Measurements from ENCODE around the gene TBL1X.
"Not testable (repeated sequence)": the region's sequence is repeated elsewhere in the genome, so short reads cannot be mapped to it uniquely, and the experiment has no call there.

Gene TBL1X

DNA sequence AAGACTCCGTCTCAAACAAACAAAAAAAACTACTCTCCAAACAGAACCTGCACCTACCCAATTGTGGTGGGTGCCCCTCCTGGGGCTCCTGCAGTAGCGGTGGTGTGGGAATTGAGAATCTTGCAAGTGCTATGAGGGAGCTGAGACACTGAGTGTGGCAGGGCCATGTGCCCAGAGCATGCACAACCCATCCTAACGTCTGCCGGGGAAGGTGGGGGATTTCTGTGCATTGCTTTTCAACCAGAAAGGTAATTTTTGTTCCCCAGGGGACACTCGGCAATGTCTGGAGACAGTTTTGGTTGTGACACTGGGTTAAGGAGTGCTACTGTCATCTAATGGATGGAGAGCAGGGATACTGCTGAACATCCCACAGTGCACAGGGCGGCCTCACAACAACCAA is 35.7 kb downstream of the TBL1X start:
- no peak for DNase-seq

DNA sequence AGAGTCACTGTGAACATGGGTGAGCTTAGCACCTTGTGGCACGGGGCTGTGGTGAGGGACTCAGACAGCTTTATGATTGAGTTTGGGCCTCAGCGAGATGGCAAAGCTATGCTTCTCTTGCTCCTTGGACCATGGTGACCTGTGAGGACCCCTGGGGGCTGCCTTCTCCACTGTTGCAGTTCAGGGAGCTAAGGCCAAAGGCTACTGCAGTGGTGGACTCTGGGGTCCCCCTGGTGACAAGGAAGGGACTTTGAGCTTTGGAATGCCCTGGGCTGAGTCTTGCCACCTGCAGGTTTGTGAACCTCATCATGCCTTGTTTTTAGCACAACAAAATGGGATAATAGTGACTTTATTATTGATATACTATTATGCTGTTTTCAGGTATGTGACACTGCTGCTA is 36.5 kb downstream of the TBL1X start:
- no peak for DNase-seq

DNA sequence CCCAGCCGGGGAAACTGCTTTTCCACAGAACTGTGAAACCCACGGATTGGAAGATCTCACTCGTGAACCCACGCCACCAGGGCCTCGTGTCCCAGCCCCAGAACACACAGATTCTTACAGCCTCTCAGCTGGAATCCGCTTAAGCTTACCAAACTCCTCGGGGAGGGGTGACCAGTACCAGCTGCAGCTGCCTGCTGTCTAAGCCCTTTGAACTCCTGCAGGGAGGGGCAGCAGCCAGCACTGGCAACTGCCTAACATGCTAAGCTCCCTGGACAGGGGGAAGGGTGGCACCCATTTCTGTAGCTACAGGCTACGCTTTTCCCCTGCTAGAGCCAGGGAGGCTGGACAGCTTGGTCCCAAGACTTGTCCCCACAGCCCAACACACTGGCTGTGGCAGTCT is 38.4 kb downstream of the TBL1X start:
- no peak for DNase-seq

DNA sequence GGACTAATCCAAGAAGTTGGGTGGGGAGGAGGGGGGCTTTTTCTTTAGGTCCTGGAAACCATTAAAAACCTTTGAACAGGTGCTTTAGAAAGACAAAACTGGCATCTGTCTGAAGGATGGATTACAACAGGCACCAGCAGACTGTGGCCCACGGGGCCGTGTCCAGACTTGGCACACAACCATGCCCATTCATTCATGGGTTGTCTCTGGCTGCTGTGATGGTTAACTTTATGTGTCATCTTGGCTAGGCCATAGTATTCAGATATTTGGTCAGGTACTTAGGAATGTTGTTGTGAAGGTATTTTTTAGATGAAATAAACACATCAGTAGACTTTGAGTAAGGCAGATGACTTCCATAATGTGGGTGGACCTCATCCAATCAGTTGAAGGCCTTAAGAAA is 45.5 kb downstream of the TBL1X start:
- DNase-seq: no peak

DNA sequence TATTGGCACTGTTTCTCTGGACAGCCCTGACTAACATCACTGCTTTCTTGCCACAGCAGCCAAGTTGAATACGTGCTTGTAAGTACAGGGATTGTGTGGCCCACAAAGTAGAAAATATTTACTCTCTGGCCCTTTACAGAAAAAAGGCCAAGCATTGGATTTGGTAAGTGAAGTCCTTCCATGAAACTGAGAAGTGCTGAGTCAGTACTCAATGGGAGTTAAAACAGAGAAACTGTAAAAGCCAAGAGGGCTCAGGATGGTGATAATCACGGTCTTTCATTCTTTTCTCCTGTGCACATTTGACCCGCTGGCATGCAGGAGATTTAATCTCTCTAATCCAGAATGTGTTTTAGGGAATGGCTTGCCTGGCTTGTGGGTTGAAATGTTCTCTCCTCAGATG is 46.1 kb downstream of the TBL1X start:
- no peak for DNase-seq

DNA sequence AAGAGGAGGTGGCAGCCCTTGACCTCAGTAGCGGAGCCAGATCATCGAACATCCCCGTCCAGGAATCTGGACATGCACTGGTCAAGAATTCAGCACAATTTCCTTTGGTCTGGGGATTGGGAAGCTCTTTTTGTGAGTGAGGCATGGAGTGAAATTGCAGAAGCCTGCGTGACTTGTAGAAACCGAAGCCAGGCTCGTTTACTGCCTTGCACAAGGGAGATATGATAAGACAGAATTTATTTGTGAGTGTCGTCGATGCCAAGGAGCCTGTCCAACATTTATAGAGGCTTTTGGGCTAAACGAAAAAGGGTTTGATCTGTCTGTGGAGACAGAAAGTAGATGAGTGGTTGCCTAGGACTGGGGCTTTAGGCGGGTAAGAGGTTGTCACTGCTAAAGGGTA is 50.6 kb downstream of the TBL1X start:
- no peak for DNase-seq

DNA sequence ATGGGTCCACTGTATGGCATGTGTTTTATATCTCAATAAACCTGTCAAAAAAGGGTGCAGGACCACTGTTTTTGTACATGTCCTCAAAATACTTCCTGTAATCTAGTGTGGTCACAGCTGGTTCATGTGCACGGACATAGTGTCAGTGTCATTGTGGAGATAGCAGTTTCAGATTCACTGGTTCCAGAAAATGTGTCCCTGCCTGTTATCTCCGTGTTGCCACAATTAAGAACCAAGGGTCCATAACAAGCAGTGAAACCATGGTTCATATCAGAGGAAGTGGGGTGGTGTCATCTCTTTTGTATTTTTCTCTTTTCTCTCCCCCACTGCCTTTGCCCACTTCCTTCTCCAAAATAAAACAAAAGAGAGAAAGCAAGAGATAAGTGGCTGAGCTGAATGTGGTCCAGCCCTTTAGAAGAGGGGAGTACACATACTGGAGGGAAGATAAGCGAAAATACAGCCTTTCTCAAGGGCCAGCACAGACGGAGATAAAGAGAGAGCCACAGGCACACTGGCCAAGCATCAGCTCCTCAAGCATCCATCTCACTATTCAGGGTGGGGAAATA is 51.2 kb downstream of the TBL1X start:
- no peak for DNase-seq

DNA sequence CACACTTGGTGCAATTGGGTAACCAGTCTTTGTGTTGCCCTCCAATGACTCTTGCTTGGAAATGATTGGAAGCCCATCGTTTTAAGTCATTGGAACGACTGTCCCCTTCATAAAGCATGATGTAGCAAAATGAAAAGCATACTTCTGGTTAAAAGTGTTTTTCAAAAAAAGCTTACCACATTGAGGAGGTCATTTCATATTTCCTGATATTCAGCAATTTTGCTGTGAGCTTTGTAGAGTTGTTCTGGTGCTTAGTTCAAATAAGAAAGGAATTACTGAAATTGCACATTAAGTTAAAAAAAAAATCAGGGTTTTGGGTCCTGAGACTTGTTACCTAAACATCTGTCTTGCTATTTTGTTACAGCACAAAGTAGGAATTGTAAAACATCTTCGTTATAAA is 51.8 kb downstream of the TBL1X start:
- DNase-seq: no peak

DNA sequence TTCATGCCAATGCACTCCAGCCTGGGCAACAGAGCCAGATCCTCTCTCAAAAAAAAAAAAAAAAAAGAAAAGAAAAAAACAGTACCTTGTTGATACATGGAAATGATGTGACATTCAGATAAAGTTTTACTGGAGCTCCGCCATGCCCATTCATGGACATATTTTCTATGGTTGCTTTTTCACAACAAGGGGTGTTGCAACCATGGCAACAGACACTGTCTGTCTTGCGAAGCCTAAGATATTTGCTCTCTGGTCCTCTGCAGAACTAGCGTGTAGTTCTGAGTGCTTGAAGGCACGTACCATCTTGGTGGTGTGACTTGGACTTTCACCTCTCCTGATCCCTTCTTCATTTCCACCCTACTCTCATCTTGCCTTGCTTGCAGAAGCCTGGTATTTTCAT is 53.2 kb downstream of the TBL1X start:
- no peak for DNase-seq

DNA sequence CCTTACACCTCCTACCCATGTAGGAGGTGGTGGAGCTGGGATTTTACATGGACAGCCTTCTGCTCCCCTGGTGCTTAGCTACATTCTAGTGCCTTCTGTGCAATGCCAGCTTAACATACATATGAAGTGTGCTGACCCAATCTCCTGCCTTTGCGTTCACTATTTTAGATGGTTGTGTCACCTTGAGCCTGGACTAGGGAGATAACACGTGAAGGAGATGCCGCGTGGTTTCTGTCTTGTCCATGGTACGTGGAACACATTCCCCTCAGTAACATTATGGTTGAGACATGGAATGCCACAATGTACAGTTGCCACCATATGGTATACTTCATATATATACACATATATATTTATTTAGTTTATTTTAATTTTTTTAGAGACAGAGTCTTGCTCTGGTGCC is 54.0 kb downstream of the TBL1X start:
- no peak for DNase-seq

DNA sequence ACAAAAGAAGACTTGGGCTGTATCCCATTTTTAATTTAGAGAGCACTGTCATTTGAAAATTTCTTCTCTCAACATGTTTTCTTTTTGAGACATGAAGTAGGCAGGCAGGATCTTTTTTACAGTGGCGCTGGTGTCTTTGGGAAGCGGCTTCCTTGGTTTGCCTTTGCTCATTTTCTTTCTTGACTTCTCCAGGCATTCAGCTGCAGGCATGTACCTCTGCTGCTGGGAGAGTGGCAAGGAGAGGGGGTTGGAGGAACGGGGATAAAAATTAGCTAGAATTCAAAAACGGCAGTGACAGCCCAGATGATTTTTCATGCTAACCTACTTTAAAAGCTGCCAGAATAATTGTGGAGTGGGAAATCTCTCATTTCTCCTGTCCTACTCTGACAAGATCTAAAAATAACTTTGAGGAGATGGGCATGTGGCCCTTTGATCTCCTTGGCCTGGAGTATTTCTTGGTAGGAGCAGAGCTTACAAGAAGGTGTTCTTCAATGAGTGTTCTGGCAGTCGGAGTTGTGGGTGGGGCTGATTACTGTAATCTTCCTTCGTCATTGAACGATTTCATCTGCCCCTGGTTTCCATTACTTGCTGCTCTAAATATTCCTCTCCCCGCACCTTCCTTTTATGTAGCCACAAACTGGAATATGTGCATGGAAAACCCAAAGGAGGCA is 54.8 kb downstream of the TBL1X start:
- DNase-seq: no peak

DNA sequence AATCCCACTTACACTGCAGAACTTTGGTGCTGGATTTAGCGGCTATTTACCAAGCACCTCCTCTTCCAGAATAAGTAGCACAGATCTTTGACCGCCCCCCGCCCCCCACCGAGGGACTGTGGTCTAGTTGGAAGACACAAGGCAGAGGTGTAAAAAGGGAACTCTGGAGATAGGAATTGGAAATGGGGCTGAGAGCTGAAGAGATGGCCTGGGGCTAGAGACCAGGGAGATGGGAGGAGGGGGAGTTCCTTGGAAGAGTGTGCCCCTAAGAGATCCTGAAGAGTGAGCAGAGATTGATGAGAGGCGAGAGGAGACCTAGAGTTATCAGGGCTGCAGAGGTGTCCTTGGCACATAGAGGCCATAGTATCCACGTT is 55.3 kb downstream of the TBL1X start:
- DNase-seq: no peak

DNA sequence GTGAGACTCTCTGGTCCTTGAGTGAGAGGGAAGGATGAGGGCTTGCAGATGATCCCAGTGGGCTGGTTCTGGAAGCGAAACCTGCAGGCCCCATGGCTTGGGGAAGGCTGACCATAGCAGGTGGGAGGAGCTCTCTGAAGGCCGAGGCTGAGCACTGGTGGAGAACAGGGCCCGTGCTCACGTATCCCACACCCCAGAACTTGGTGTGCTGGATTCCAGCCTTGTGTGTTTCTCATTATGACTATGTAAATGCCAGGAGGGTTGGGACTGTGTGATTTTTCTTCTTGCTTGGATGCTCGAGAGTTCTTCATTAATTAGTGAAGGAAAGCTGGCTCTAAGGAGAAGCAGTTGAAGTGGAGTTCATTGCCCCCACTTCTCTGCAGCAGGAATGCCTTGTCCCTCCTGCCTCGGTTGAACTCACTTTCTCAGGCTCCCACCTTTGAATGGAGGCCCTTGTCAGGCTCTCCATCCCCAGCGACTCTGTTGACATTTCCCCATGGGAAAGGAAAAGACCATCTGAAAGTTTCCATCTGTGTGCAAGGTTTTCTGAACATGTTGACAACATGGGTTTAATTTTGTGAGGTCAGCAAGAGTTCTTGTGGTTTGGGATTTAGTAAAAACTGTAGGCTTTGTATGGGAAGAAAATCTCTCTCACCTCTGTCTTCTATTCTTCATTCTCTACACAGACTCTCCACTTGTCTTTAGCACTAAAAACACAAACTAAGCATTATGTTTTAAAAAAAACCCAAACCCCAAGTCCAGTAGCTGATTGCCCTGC is 57.7 kb downstream of the TBL1X start:
- DNase-seq: no peak

DNA sequence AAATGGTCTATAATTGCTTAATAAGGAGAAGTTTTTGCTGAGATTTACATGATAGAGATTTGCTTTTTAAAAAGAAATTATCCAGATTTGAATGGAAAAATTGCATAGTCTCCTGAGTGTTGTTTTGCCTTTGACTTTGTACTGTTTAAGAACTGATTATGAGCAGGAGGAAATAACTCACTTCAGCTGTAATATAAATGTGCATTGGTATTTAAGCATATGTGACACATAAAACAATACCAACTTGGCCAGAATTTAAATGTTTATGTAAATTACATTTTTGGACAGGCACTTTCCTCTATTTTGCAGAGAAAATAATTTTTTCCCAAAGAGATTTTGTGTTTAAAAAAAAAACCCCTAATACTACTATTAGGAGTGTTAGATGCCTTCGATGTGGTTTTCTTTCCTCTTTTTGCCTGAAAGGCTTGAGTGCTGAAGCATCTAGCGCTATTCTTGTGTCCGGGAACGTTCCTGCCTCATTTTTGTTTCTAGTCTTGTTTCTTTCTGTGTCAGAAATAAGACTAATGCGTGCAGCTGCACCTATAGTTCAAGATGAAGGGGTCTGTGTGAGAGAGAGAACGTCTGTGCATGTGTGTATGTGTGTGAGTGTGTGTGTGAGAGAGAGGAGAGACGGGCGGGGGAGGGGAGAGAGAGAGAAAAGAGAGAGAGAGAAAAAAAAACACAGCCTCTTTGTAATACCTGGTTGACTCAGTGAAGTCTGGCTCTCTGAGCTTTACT is 60.8 kb downstream of the TBL1X start:
- DNase-seq: no peak

DNA sequence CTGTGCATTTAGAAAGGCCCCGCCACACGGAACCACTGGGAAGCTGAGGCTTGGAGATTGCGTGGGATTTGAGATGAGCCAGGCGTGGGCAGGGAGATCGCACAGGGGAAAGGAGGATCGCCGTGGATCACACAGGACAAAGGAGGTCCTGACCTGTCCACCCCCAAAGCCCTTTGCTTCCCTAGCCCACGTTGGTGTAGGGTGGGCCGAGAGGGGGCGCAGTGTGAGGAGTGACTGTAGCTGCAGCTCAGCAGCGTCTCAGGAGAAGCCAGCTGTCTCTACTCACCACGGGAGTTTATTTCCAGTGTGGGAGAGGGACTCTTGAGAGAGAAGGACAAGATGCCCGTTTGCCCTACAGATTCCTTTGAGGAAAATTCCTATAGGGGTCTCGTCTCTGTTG is 62.1 kb downstream of the TBL1X start:
- DNase-seq: no peak

DNA sequence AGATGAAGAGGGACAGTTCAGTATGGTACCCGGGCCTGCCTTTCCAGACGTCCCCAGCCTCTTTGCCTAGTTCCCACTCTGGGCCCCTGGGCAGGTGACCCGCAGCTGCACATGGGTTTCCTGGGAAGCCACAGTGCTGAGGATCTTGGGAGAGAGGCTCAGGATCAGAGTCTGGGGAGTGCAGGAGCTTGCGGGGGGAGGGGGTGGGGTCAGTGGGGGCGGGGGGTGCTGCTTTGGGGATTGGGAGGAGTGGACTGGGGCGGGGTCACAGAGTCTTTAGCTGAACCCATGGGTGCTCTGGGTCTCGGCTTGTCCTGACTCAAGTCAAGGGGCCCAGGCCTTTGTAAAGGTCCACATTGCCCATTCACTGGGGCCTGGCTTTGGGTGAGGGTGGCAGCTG is 63.6 kb downstream of the TBL1X start:
- DNase-seq: no peak

DNA sequence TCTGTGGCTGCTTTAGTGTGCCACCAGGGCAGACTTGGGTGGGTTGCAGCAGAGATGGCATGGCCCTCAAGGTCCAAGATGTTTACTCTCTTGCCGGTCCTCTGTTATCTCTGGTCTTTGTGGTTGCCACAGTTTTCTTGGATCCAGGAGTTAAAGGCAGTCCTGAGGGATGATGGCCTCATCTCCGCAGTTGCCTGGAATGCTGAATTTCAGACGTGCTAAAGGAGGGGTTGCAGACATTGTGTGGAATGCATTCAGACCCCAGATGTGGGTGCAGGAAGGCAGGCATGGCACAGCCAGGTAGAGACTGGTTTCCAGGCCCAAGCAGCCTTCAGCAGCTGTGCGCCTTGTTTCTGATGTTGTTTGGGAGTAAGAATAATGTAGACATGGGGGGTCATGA is 64.4 kb downstream of the TBL1X start:
- no peak for DNase-seq

DNA sequence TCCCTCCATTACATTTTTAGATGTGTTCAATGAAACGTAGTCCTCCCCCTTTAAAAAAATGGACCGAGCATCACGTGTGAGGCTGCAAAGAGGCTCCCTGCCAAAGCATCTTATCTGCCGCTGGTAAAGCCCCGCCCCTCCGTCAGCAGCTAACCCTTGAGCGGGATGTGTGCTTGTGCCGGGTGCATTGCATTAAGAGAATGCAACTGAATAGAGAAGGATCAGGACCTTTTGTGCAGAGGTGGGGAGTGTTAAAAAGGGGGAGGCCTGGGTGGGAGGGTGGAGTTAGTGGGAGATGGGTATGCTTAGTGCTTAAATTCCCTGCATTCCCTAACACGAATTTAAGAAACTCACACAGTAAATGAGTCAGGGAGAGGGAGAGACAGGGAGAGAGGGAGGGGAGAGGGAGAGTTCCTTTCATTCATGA is 66.0 kb downstream of the TBL1X start:
- DNase-seq: no peak

DNA sequence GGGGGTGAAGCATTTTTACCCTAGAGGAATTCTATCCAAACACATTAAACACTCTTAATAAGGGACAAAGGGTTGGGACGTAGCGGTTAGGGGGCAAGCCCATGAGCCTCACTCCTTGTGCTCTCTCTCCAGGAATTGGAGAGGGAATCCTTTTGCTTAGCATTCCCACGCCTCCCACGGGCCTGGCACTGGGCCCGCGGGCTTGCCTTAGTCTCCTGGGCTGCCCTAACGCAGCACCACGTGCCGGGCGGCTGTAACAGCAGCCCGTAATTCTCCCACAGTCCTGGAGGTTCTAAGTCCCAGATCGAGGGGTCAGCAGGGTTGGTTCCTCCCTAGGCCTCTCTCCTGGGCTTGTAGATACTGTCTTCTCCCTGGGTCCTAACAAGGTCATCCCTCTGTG is 67.5 kb downstream of the TBL1X start:
- DNase-seq: no peak

DNA sequence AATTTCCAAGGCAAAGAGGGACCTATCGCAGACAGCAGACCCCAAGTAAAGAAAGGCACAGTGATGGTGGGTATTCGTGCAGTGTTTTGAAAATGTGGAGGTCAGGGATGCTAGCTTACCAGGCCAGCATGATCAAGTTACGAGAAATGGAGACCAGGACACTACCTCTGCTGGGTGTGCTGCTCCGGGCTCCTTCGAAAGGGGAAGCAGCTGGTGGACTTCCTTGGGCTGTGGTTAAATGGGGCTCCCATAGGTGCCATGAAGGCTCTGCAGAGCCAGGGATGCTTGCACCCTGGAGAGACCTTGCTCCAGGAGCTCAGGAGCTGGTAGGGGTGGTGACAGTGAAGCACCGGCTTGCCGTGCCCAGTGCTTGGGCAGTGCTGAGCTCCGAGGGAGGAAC is 68.8 kb downstream of the TBL1X start:
- no peak for DNase-seq

DNA sequence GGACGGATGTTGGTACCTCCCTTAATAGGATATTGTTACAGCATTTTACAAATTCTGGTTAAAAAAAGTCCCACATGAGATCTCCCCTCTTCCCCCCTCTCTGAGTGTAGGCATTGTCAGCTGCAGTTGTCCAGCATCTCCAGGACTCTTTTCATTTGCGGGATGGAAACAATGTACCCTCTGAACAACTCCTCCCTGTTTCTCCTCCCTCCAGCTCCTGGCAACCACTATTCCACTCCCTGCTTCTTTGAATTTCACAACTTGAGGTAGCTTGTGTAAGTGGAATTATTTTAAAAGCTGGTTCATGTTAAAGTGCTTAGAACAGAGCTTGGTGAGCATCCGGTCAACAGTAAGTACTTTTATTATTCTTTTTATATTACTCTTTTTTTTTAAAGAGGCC is 69.8 kb downstream of the TBL1X start:
- DNase-seq: no peak

DNA sequence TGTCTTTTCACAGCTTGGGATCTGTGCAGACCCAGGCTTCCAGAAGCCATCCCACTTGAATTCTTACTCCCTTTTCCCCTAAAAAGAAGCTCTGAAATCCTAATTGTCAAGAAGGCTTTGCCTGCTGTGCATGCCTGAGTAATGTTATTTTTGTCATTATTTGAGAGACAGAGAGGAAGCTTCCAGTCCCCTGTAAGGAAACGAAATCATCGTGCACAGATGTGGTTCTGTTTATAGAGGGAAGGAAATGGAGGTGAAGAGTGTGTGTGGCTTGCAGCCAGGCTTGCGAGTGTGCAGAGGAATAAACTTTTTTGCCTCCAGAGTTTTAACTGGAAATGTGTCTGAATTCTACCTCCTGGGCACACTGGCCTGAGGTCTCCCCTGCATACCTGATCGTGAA is 70.2 kb downstream of the TBL1X start:
- DNase-seq: no peak

DNA sequence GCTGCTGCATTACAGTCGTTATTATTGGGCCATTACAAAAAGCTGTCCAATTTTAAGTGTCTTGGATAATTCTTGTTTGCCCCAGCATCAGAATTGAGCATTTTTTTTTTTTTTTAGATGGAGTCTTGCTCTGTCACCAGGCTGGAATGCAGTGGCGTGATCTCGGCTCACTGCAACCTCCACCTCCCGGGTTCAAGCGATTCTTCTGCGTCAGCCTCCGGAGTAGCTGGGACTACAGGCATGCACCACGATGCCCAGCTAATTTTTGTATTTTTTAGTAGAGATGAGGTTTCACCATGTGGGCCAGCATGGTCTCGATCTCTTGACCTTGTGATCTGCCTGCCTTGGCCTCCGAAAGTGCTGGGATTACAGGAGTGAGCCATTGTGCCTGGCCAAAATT is 71.3 kb downstream of the TBL1X start:
- not testable (repeated sequence) for DNase-seq

DNA sequence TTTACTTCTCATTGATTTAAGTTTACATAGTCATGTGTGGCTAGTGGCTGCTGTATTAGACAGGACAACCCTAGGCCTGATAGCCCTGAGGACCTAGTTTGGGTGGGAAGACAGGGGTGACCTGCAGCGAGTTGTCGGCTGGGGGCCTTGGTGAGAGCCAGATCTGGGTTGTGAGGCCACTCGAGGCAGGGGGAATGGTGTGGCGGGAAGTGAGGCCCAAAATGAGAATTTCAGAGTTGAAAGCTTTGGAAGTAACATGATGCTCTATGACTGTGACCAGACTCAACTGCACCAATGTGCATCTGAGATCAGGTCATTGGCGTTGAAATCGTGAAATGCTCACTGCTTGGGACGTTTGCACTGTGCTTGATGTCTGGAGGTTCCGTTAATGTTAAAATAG is 72.9 kb downstream of the TBL1X start:
- DNase-seq: no peak

All from AML-193 (cell line).